Spleen (tissue), 7 donors: ENCODE data around the gene ACTG1.

ENCODE experiments used
- CTCF ChIP-seq, 11 experiments: fragments of 200-600 bp in 7 of 11; fragments of 450-650 bp in 4 of 11; sonication (generic) in 4 of 11; IDR thresholded peaks in 8 of 11; conservative IDR thresholded peaks in 3 of 11; 1 replicate in 7 of 11; 2 replicates in 4 of 11; pipeline versions ENCODE4 v1.4.0 to v1.8.0; 2016 to 2021; ENCODE audit warnings: antibody characterized with exemption in 11 of 11, inconsistent platforms in 4 of 11, mild to moderate bottlenecking in 1 of 11
- POLR2A ChIP-seq, 3 donors: fragments of 450-650 bp; IDR thresholded peaks; one replicate each; pipeline ENCODE4 v1.5.1; 2017; ENCODE audit warnings: antibody characterized with exemption in 3 of 3, mild to moderate bottlenecking in 1 of 3
- POLR2AphosphoS5 ChIP-seq, 3 donors: sonication (generic); formaldehyde crosslinking; IDR thresholded peaks; one replicate each; pipeline ENCODE4 v1.5.1; 2017; ENCODE audit warnings: antibody characterized with exemption in 3 of 3
- donor health status: DM: no; HTN: no; CAD: no; lungs with moderate emphysema.
- donor health status: DM: no; HTN: no; CAD: no.
- donor health status: DM: no; HTN: no; CAD: no.

- TF ChIP-seq CTCF (IDR thresholded peaks at IDR 0.05 in 8 of 11, conservative IDR thresholded peaks at IDR 0.05 in 3 of 11), result no peak
- no peak for TF ChIP-seq POLR2A (IDR thresholded peaks at IDR 0.05)
- TF ChIP-seq POLR2AphosphoS5 (IDR thresholded peaks at IDR 0.05), result no peak
Measured at GRCh38 chr17:81528384-81528650, 15.7 kb upstream of the ACTG1 start.
